ENCODE results near the gene NOLC1.
"Not testable (repeated sequence)": the region's sequence is repeated elsewhere in the genome, so short reads cannot be mapped to it uniquely, and the experiment has no call there.

The NOLC1 gene

DNA sequence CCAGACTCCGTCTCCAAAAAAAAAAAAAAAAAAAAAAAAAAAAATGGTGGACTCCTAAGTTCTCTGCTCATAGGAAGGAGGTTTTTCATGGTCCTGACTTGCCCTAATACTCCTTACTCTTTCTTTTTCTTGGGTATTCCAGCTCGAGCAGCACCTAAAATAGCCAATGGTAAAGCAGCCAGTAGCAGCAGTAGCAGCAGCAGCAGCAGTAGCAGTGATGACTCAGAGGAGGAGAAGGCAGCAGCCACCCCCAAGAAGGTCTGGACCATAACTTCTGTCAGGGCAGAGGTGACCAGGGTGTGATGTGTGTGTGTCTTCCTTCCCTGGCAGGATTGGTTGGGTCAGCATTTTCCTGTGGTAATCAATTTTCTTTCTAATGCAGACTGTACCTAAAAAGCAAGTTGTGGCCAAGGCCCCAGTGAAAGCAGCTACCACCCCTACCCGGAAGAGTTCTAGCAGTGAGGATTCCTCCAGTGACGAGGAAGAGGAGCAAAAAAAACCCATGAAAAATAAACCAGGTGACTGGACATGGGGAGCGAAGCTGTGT, 6.9 kb downstream of the NOLC1 start:
- no peak for DNase-seq

DNA sequence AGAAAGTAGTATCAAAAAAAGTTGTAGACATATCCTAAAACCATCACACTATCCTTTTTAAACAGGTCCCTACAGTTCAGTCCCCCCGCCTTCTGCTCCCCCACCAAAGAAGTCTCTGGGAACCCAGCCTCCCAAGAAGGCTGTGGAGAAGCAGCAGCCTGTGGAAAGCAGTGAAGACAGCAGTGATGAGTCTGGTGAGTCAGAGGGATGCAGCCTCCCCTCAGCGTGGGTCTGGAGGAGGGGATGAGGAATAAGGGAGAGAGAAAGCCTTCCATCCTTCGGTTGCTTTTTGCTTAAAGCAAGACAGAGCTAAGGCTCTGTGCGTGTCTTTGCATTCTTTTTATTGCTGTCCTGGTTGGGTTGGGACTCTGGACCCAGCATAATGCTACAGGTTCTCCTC, 7.6 kb downstream of the NOLC1 start:
- DNase-seq, result no peak

DNA sequence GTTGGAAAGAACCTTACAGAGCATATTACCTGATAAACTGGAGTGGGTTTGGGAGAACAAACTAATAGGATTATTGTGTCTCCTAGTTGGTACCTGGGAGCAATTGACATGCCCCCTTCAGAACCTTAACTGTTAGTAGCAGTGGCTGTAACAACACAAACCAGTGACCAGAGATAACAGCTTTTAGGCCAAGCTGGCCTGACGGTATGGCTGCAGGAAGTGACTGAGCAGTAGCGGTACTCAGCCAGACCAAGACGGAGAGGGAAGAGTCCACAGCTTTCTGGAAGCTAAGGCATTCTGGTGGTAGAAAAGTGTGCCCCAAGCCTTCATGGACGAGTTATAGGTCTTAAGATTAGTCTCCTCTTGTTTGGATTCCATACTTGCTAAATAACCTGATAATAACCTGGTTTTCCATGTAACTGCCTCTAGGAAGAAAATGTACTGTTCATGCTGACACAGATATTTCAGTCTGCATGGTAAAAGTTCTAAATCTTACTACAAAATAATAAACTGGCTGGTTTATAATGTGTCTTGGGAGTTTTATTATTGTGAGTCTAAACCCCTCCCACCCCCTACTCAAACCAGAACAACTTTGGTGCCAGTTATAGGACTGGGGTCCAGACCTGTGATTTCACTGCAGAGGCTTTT, 11.3 kb downstream of the NOLC1 start:
- DNase-seq, result no peak

DNA sequence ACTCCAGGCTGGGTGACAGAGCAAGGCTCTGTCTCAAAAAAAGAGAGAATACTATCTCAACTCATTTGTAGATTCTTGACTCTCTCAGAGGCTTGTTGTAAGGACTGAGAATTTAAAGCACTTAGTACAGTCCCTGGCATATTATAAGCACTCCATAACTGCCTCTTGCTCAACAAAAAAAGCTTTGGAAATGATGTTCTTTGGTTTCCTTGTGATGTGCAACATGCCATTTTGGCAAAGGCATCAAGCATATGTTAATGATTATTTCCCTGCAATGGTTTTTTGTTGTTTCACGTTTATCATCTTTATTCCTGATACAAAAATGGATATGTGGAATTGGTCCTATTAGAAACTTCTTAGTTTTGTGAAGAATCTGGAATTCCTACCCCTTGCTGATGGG, 15.7 kb downstream of the NOLC1 start:
- DNase-seq, result no peak

DNA sequence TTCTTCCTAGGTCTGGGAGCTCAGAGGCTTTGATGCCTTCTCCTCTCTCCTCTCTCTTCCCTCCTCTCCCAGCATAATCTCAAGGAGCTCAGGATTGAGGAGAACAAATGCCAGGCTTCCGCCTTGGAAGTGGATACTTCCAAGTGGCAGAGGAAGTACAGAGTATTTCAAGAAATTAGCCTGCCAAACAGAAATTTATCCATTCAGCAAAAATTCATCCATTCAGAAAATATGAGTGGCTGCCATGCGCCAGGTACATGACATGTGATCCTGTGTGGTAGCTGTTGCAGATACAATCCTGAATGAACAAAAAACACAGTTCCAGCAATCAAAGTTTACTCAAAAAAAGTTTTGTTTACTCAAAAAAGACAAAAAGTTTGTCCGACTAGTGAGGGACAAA, 18.4 kb downstream of the NOLC1 start:
- DNase-seq, result no peak

DNA sequence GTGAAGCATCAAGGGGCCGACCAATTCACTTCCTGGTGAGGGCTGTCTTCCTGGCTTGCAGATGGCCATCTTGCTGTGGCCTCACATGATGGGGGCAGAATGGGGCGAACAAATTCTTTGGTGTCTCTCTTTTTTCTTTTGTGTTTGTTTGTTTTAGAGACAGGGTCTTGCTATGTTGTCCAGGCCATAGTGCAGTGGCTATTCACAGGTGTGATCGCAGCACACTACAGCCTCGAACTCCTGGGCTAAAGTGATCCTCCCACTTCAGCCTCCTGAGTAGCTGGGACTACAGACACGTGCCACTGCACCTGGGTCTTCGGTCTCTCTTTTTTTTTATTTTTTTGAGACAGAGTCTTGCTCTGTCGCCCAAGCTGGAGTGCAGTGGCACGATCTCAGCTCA, 20.1 kb downstream of the NOLC1 start:
- DNase-seq, result no peak

DNA sequence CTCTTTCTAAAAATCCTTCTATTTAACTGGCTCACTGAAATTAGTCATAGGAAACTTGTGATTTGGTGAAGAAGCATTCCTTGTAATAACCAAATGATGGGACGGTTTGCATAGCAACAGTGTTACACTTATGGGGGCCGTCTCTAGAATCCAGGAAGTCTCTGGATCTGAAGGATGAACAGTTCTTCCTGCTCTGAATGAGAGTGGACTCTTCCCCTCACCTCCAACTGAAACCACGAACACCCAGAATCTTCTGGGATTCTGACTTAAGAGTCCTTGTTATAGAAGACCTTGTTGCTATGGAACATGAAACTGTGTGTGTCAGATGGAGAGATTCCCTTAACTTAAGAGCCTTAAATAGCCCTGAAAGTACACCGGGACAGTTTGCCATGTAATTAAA, 23.2 kb downstream of the NOLC1 start:
- no peak for DNase-seq

DNA sequence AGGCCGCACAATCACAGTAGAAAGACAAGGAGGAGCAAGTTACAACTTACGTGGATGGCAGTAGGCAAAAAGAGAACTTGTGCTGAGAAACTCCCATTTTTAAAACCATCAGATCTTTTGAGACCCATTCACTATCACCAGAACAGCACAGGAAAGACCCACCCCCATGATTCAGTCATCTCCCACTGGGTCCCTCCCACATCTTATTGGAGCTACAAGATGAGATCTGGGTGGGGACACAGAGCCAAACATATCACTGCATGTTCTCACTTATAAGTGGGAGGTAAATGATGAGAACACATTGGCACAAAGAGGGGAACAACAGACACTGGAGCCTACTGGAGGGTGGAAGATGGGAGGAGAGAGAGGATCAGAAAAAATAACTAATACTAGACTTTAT, 32.4 kb downstream of the NOLC1 start:
- DNase-seq, result no peak

DNA sequence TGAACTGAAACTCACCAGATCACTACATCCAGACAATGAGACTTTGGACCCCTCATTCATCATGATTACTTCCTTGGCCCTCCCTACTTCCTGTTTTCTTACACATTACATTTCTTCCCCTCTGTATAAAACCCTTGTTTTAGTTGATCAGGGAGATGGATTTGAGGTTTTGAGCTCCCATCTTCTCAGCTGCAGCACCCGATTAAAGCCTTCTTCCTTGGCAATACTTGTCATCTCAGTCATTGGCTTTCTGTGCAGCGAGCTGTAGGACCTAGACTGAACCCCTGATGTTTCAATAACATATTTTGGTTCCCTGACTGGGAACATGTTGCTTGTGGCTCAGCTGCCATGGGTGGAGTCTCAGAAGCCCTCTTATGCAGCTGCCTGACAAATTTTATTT, 33.1 kb downstream of the NOLC1 start:
- DNase-seq, result no peak

DNA sequence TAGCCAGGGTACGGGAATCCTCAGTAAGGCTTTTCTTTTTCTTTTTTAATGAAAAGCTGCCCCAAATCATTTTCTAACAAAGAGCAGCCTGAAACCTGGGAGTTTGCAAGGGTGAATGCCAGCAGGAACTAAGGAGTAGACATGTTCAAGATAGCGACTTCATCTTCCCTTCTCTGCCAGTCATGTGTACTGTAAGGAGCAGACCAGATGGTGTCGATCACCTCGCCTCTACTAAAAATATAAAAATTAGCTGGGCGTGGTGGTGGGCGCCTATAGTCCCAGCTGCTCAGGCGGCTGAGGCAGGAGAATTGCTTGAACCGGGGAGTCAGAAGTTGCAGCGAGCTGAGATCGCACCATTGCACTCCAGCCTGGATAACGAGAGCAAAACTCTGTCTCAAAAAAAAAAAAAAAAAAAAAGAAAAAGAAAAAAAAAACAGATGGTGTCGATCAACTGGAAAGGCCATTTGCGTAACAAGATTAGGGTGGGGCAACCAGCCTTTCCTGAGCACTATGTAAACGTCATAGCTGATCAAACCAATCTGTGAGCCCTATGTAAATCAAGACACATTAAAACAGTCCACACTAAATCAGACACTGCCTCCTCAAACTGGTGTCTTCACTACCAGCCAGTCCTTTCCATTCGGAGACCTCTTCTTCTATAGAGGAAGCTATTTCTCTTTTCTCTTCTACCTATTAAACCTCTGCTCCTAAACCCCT, 33.8 kb downstream of the NOLC1 start:
- no peak for DNase-seq

DNA sequence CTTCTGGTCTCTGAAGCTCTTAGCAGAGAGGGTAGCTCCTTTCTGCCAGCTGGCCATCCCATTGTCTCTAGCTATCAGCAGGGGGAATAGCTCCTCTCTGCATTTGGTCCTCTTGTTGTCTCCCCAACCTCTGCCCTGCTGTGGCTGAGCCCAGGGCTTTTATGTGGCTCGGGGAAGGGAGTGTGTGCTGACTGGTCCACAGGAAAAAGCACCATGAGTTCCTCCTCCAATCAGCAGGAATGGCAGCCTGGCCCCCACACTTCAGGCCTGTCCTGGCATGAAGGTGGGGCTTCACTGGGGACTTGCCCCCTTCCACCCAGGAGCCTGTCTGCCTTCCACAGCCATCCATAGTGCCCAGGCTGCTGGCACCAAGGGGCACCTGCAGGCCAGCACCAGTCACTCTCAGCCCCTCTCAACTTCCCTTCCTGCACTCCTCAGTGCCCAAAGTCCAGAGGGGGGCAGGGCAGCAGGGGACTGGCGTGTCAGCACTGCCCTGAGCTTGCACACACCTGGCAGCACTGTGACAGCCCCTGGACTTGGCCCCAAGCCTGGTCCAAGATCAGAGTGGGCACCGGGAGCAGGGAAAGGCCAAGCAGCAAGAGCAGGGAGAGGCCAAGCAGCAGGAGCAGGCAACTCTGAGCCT, 36.2 kb downstream of the NOLC1 start:
- DNase-seq, result no peak

DNA sequence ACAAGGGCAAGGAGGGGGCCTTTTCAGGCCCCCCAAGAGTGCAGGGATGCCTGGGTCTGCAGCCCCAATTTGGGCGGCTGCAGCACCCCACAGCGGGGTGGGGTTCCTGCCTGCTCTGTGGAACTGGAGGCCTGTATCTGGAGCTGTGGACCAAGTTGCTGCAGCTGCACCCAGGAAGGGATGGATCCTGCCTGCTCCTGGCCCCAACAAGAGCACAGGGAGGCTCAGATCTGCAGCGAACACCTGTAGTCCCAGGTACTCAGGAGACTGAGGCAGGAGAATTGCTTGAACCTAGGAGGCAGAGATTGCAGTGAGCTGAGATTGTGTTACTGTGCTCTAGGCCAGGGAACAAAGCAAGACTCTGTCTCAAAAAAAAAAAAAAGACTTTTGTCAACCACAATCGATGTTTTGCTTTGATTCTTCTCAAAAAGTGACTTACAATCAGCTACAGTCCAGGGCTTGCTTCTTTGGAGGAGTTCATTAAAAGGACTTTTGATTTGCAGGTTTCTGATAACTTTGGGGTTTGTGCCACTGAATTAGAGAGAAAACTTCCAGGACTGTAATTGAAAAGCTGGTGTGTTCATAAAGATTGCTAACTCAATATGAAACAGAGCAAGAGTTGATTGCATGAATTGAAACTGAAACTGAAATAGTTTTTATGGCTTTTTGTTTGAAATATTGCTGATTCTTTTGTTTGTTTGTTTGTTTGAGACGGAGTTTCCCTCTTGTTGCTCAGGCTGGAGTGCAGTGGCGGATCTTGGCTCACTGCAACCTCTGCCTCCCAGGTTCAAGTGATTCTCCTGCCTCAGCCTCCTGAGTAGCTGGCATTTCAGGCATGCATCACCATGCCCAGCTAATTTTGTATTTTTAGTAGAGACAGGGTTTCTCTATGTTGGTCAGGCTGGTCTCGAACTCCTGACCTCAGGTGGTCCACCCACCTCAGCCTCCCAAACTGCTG, 37.0 kb downstream of the NOLC1 start:
- DNase-seq, result not testable (repeated sequence)

DNA sequence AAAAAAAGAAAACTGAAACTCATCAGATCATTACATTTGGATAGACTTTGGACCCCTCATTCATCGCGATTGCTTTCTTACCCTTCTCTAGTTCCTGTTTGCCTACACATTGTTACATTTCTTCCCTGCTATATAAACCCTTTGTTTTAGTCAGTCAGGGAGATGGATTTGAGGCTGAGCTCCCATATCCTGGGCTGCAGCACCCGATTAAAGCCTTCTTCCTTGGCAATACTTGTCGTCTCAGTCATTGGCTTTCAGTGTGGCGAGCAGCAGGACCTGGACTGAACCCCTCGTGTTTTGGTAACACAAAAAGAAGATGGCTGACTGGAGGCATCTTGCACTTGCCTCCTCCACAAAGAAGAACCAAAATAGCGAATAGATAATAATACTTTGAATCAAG, 39.8 kb downstream of the NOLC1 start:
- no peak for DNase-seq

DNA sequence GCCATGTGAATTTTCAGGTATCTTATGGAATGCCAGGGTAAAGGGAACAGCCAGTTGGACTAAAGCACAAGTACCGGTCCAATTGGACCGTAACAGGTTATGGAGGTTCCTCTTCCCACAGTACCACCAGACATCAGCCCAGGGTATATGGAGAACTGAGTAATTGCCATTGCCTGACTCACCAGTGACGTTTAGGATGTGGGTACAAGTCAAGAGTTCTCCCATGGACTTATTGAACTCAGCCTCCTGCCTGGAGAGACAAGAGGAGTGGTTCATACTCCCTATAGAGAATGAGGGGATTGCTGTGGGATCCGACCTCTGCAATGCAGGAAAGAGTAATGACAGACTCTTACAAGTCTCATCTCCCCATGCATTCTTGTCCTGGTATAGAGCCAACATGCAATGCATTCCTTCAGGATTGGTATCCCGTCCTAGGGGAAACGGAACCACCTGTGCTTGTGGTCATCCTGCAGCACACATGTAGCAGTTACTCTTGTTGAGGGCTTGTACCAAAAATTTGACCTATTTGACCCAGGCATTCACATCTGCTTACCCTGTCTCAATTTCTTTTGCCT, 43.2 kb downstream of the NOLC1 start:
- no peak for DNase-seq

DNA sequence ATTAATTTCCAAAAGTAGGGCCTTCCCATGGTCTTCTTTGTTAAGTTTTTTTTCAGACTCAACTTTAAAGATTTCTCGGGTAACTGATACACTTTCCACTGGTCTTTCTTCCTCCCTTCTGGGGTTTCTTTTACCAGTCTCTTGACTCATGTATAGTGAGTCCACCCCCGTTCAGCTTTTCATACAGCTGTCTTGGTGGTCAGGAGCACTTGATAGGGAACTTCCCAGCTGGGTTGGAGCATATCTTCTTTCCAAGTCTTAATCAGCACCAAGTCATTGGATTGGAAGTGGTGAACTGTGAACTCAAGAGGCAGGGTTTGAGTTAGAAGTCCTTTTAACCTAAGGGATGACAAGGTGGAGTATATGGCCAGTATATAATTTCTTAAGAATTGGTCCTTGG, 44.7 kb downstream of the NOLC1 start:
- no peak for DNase-seq

DNA sequence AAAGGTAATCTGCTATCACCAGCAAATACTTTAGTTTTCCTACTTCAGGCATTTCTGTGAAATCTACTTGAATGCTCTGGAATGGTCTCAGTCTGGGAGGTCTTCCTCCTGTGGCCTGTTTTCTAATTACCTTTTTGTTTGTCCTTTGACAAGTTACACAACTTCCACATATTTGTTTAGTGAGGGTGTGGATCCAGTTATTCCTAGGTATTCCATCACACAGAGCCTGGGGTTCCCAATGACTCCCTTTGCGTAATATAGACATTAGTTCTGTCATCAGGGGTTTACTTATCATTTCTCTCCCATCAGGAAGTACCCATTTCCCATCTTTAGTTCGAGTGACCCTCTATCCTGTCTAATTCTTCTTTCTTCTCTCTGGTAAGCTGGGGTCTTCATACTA, 45.8 kb downstream of the NOLC1 start:
- no peak for DNase-seq

DNA sequence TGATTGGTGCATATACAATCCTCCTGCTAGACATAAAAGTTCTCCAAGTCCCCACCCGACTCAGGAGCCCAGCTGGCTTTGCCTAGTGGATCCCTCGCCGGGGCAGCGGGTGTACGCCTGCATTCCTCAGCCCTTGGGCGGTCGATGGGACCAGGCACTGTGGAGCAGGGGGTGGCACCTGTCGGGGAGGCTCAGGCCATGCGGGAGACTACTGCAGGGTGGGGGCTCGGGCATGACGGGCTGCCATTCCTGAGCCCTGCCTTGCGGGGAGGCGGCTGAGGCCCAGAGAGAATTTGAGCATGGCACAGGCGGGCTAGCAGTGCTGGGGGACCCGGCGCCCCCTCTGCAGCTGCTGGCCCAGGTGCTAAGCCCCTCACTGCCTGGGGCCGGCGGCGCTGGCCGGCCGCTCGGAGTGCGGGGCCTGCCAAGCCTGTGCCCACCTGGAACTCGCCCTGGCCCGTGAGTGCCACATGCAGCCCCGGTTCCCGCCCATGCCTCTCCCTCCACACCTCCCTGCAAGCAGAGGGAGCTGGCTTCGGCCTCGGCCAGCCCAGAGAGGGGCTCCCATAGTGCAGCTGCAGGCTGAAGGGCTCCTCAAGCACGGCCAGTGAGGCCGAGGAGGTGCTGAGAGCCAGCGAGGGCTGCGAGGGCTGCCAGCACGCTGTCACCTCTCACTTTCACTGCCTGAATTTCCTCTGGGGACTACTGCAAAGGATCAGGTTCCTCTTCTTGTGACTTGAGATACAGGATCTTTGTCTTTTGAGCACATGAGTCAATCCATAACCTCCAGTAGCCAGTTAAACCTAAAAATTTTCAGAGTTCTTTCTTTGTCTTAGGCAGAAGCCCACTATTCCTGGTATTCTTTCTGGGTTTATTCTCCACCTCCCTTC, 48.8 kb downstream of the NOLC1 start:
- DNase-seq, result no peak

DNA sequence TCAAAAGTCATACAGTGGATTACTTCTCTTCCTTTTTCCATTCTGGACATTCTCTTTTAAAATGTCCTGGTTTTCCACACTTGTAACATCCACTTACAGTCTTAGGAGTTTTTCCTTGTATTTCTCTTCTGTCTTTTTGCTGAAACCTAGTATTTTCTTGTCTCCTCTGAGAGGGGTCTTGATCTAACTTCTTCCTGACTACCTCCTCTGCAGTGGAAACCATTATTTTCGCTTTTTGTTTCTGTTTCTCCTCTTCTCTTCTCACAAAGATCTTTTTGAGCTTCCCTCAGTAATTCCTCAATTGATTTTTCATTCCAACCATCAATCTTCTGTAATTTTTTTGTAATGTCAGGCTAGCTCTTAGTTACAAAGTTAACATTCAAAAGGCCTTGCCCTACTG, 50.2 kb downstream of the NOLC1 start:
- DNase-seq, result no peak

DNA sequence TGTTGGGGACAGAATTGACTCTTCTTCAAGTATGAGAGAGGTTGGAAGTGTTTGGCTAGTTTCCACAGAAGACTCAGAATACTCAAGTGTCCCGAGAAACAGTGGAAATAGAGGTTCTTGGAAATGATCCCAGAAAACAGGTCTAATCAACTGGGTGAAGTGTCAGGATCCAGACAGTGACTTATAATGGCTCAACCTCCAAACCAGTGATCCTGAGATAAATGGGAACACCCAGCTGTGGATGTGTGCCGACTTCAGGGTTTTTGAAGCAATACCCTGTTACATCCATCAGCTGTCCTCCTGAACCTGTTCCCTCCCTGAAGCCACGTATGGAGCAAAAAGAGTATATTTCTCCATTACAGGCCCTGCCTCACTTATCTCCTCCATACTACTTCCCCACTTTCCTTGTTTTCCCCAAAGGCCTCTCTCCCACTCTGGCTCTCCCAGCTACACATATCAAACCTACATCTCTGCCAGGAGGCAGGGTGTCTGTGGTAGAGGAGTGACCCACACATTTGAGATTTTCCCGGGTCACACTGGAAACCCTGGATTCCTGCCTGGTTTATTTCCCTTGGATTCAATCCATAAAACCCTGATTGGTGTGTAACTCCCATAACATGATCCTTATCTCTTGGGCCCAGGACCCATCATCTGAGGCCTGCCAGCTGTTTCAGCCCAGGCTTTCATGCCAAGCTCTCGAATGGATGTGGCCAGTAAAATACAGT, 56.3 kb downstream of the NOLC1 start:
- DNase-seq, result no peak

DNA sequence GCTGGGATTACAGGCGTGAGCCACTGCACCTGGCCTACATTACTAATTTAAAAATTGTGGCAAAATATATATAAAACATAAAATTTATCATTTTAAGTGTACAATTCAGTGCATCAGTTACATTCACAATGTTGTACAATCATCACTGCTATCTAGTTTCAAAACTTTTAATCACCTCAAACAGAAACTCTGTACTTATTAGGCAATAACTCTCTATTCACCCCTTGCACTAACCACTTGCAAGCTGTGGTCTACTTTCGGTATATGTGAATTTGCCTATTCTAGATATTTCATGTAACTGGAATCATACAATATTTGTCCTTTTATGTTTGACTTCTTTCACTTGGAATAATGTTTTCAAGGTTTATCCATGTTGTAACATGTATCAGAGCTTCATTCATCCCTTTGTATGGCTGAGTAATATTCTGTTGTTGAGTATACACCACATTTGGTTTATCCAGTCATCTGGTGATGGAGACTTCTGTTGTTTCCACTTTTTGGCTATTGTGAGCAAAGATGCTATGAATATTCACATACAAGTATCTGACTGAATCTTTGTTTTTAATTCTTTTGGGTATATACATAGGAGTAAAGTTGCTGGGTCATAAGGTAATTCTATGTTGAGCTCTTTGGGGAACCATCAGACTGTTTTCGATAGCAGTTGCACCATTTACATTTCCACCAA, 59.6 kb downstream of the NOLC1 start:
- no peak for DNase-seq
